ENCODE data around the gene LRRC51. TPM values are rescaled to one million over a fixed set of nuclear protein-coding genes. Genes with fewer than 3 reads are reported as not detected.

Gene LRRC51
- polyA plus RNA-seq, 3 donors from 2014 or later, result 3.4 to 4.7 TPM; not detected in 1

GRCh38 chr11:72102631-72102945 is 21.9 kb downstream of the LRRC51 start:
- H3K36me3 Mint-ChIP-seq, result peaks cover 0 to 15% (median 5%) of the 10 kb centered on the region in 3 donors
- H3K27me3 Mint-ChIP-seq (ENCODE audit: low read depth in 3 of 3), result peaks cover 4 to 21% (median 12%) of the 10 kb centered on the region in 3 donors
- H3K4me3 Mint-ChIP-seq, result peak overlapping the region; percentile 90 to 98 (median 93)
- peaks cover 44 to 47% of the 10 kb centered on the region in 2 donors for H3K4me1 Mint-ChIP-seq
- no peak for DNase-seq
- peak overlapping the region; percentile 89 to 97 (median 96) for H3K27ac Mint-ChIP-seq
- no peaks in the 10 kb centered on the region for H3K9me3 Mint-ChIP-seq

- Mint-ChIP-seq H3K4me1 (peaks cover 44 to 47% of the 10 kb centered on the region in 2 donors), H3K27me3 (ENCODE audit: low read depth in 3 of 3) (peaks cover 4 to 21% (median 12%) of the 10 kb centered on the region in 3 donors), H3K4me3 (peak within 1 kb of the TSS; percentile 90 to 98 (median 93)), H3K36me3 (peaks cover 0 to 10% (median 5%) of the 10 kb centered on the region in 3 donors), H3K27ac (peak within 1 kb of the TSS; percentile 89 to 97 (median 96)), H3K9me3 (no peaks in the 10 kb centered on the region)
- peak; percentile 96 to 98 (median 97) for DNase-seq
Measured at GRCh38 chr11:72102946-72103753, 22.5 kb downstream of the LRRC51 start, which contains the start of gene LAMTOR1. Gene LAMTOR1, minus strand, starts transcription at chr11:72103297. Its CDS starts 73 bp downstream, at chr11:72103224.

- H3K9me3 Mint-ChIP-seq, result no peaks in the 10 kb centered on the region
- H3K4me3 Mint-ChIP-seq, result peak overlapping the region; percentile 90 to 98 (median 93)
- no peak for DNase-seq
- peak overlapping the region; percentile 89 to 97 (median 96) for H3K27ac Mint-ChIP-seq
- peaks cover 4 to 21% (median 12%) of the 10 kb centered on the region in 3 donors for H3K27me3 Mint-ChIP-seq (ENCODE audit: low read depth in 3 of 3)
- peaks cover 44 to 47% of the 10 kb centered on the region in 2 donors for H3K4me1 Mint-ChIP-seq
- H3K36me3 Mint-ChIP-seq, result peaks cover 0 to 6% (median 5%) of the 10 kb centered on the region in 3 donors
Measured at GRCh38 chr11:72103754-72104167, 23.1 kb downstream of the LRRC51 start.

- Mint-ChIP-seq H3K36me3 (peaks cover 4 to 10% (median 10%) of the 10 kb centered on the region in 3 donors), H3K9me3 (no peaks in the 10 kb centered on the region), H3K27ac (peak within 1 kb of the TSS in 5 of 6 donors; percentile 23 to 71 (median 66)), H3K4me3 (peak within 1 kb of the TSS in 1 of 5 donors; percentile 37), H3K4me1 (peaks cover 38 to 39% of the 10 kb centered on the region in 2 donors), H3K27me3 (ENCODE audit: low read depth in 3 of 3) (peaks cover 4 to 21% (median 10%) of the 10 kb centered on the region in 3 donors)
- no peak for DNase-seq
Measured at GRCh38 chr11:72105888-72106287, 25.2 kb downstream of the LRRC51 start, which contains the start of gene TOMT. Gene TOMT, plus strand, starts transcription at chr11:72105924. Its CDS starts 28 bp downstream, at chr11:72105952.

GRCh38 chr11:72111300-72112142 is 30.9 kb downstream of the LRRC51 start:
- peaks cover 26 to 29% of the 10 kb centered on the region in 2 donors for H3K4me1 Mint-ChIP-seq
- H3K9me3 Mint-ChIP-seq, result no peaks in the 10 kb centered on the region
- H3K27ac Mint-ChIP-seq, result peak overlapping the region; percentile 93 to 98 (median 97)
- DNase-seq, result no peak
- peaks cover 4 to 22% (median 10%) of the 10 kb centered on the region in 3 donors for H3K36me3 Mint-ChIP-seq
- H3K27me3 Mint-ChIP-seq (ENCODE audit: low read depth in 3 of 3), result peaks cover 8 to 12% (median 10%) of the 10 kb centered on the region in 3 donors
- H3K4me3 Mint-ChIP-seq, result peak overlapping the region; percentile 91 to 99 (median 96)

- peak; percentile 98 to 99 (median 99) for DNase-seq
- H3K4me1 Mint-ChIP-seq, result peaks cover 26 to 29% of the 10 kb centered on the region in 2 donors
- H3K27ac Mint-ChIP-seq, result peak within 1 kb of the TSS; percentile 93 to 98 (median 97)
- peaks cover 4 to 18% (median 6%) of the 10 kb centered on the region in 3 donors for H3K36me3 Mint-ChIP-seq
- H3K9me3 Mint-ChIP-seq, result no peaks in the 10 kb centered on the region
- H3K4me3 Mint-ChIP-seq, result peak within 1 kb of the TSS; percentile 91 to 99 (median 96)
- peaks cover 8 to 13% (median 10%) of the 10 kb centered on the region in 3 donors for H3K27me3 Mint-ChIP-seq (ENCODE audit: low read depth in 3 of 3)
Measured at GRCh38 chr11:72112143-72112977, 31.7 kb downstream of the LRRC51 start, which contains the start of gene ANAPC15. Gene ANAPC15, minus strand, starts transcription at chr11:72112695. Its CDS starts 1,419 bp downstream, at chr11:72111276.

- Mint-ChIP-seq H3K27me3 (ENCODE audit: low read depth in 3 of 3) (peaks cover 8 to 17% (median 10%) of the 10 kb centered on the region in 3 donors), H3K4me3 (peak overlapping the region; percentile 91 to 99 (median 96)), H3K27ac (peak overlapping the region; percentile 93 to 98 (median 97)), H3K9me3 (no peaks in the 10 kb centered on the region), H3K36me3 (peaks cover 4 to 17% (median 4%) of the 10 kb centered on the region in 3 donors), H3K4me1 (peaks cover 25 to 29% of the 10 kb centered on the region in 2 donors)
- no peak for DNase-seq
Measured at GRCh38 chr11:72112978-72113808, 32.5 kb downstream of the LRRC51 start.

GRCh38 chr11:72114570-72114969 is 33.9 kb downstream of the LRRC51 start:
- DNase-seq, result no peak
- Mint-ChIP-seq H3K27me3 (ENCODE audit: low read depth in 3 of 3) (peaks cover 8 to 27% (median 10%) of the 10 kb centered on the region in 3 donors), H3K4me3 (no peak overlapping the region), H3K9me3 (no peaks in the 10 kb centered on the region), H3K4me1 (peaks cover 25 to 29% of the 10 kb centered on the region in 2 donors), H3K27ac (peak overlapping the region in 3 of 6 donors; percentile 42 to 97 (median 54)), H3K36me3 (peaks cover 4 to 17% (median 4%) of the 10 kb centered on the region in 3 donors)

GRCh38 chr11:72116019-72116755 is 35.5 kb downstream of the LRRC51 start:
- Mint-ChIP-seq H3K27ac (no peak overlapping the region), H3K36me3 (peaks cover 0 to 12% (median 3%) of the 10 kb centered on the region in 3 donors), H3K4me1 (peaks cover 21 to 24% of the 10 kb centered on the region in 2 donors), H3K4me3 (no peak overlapping the region), H3K9me3 (no peaks in the 10 kb centered on the region), H3K27me3 (ENCODE audit: low read depth in 3 of 3) (peaks cover 7 to 31% (median 10%) of the 10 kb centered on the region in 3 donors)
- DNase-seq, result no peak

GRCh38 chr11:72119198-72119597 is 38.5 kb downstream of the LRRC51 start:
- no peaks in the 10 kb centered on the region for H3K9me3 Mint-ChIP-seq
- no peaks in the 10 kb centered on the region for H3K4me1 Mint-ChIP-seq
- H3K27ac Mint-ChIP-seq, result no peak overlapping the region
- H3K4me3 Mint-ChIP-seq, result no peak overlapping the region
- no peak for DNase-seq
- peaks cover 0 to 21% (median 4%) of the 10 kb centered on the region in 3 donors for H3K27me3 Mint-ChIP-seq (ENCODE audit: low read depth in 3 of 3)
- H3K36me3 Mint-ChIP-seq, result peaks cover 0 to 6% (median 3%) of the 10 kb centered on the region in 3 donors

GRCh38 chr11:72120930-72121329 is 40.3 kb downstream of the LRRC51 start:
- Mint-ChIP-seq H3K27ac (no peak overlapping the region), H3K9me3 (no peaks in the 10 kb centered on the region), H3K36me3 (peaks cover 0 to 3% (median 0%) of the 10 kb centered on the region in 3 donors), H3K4me1 (no peaks in the 10 kb centered on the region), H3K4me3 (no peak overlapping the region), H3K27me3 (ENCODE audit: low read depth in 3 of 3) (peaks cover 0 to 20% (median 2%) of the 10 kb centered on the region in 3 donors)
- no peak for DNase-seq
